Glutamatergic neuron (in vitro differentiated cells): ENCODE measurements around the gene TNFAIP8L1. TPM values are rescaled to one million over a fixed set of nuclear protein-coding genes. Genes with fewer than 3 reads are reported as not detected.

ENCODE experiments used
- DNase-seq: peaks from one replicate; pipeline ENCODE4 v3.0.0; 2022
- H3K27ac Mint-ChIP-seq: one replicate; pipeline ENCODE4 v1.8.0; 2020; ENCODE audit warnings: mild to moderate bottlenecking, mixed read lengths, inconsistent platforms; ENCODE audit not compliant: unreplicated experiment
- H3K27me3 Mint-ChIP-seq: one replicate; pipeline ENCODE4 v1.8.0; 2020; ENCODE audit warnings: mild to moderate bottlenecking, moderate library complexity, mixed read lengths, inconsistent platforms; ENCODE audit not compliant: unreplicated experiment
- H3K36me3 Mint-ChIP-seq: one replicate; pipeline ENCODE4 v1.8.0; 2020; ENCODE audit warnings: mild to moderate bottlenecking, mixed read lengths, inconsistent platforms; ENCODE audit not compliant: unreplicated experiment
- H3K4me1 Mint-ChIP-seq: one replicate; pipeline ENCODE4 v1.8.0; 2020; ENCODE audit warnings: mild to moderate bottlenecking, low read depth, mixed read lengths, inconsistent platforms; ENCODE audit not compliant: unreplicated experiment
- H3K4me3 Mint-ChIP-seq: one replicate; pipeline ENCODE4 v1.8.0; 2020; ENCODE audit warnings: mild to moderate bottlenecking, mixed read lengths, inconsistent platforms; ENCODE audit not compliant: unreplicated experiment
- H3K9me3 Mint-ChIP-seq: one replicate; pipeline ENCODE4 v1.8.0; 2020; ENCODE audit warnings: mild to moderate bottlenecking, moderate library complexity, mixed read lengths, inconsistent platforms; ENCODE audit not compliant: unreplicated experiment
- total RNA-seq: library from RNA; stranded (reverse); fragmentation: NEBNext Ultra II Directional; extraction: Animal tissue kit (Norgen Biotek cat#: 25700); gene quantifications from one replicate; pipeline ENCODE4 v1.2.1, GENCODE V29; 2021; ENCODE audit not compliant: unreplicated experiment
- TF ChIP-seq, protein P1 (sequence below): fragments of 200-600 bp; sonication (generic); IDR thresholded peaks from one replicate; pipeline ENCODE4 v1.5.0; 2021; ENCODE audit not compliant: partially characterized antibody, unreplicated experiment

TNFAIP8L1 gene
- total RNA-seq, 1 donor from 2014 or later = 23.6 TPM

DNA sequence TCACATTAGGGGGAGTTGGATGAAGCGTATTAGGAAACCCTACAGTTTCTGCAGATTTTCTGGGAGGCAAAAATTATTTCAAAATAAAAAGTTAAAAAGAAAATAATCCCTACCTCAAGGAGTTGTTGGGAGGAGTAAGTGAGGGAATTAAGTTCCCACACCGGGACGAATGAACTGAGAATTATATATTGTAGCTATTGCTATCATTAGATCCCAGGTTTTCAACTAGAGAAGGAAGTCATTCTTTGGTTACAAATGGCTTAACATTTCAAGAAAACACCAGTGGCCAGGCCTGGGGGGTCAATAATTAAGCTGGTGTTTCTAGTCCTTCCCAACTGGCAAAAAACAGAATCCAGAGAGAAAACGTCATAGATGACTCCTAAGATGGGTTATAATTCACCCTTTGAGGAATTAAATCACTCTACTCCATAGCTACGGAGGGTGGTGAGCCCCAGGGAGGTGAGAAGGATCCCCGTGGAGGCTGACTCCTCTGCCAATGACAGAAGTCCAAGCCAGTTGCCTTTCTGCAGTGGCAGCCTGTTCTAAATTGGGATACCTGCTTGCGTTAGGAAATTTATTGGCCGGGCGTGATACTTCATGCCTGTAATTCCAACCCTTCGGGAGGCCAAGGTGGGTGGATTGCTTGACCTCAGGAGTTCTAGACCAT is 32.0 kb downstream of the TNFAIP8L1 start:
- H3K36me3 Mint-ChIP-seq = no peaks in the 10 kb centered on the region
- no peak for DNase-seq
- peak overlapping the region; percentile 47 for H3K4me3 Mint-ChIP-seq
- TF ChIP-seq, protein P1, sequence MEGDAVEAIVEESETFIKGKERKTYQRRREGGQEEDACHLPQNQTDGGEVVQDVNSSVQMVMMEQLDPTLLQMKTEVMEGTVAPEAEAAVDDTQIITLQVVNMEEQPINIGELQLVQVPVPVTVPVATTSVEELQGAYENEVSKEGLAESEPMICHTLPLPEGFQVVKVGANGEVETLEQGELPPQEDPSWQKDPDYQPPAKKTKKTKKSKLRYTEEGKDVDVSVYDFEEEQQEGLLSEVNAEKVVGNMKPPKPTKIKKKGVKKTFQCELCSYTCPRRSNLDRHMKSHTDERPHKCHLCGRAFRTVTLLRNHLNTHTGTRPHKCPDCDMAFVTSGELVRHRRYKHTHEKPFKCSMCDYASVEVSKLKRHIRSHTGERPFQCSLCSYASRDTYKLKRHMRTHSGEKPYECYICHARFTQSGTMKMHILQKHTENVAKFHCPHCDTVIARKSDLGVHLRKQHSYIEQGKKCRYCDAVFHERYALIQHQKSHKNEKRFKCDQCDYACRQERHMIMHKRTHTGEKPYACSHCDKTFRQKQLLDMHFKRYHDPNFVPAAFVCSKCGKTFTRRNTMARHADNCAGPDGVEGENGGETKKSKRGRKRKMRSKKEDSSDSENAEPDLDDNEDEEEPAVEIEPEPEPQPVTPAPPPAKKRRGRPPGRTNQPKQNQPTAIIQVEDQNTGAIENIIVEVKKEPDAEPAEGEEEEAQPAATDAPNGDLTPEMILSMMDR = no peak
- H3K4me1 Mint-ChIP-seq = peaks cover 2% of the 10 kb centered on the region
- no peak overlapping the region for H3K27ac Mint-ChIP-seq
- H3K27me3 Mint-ChIP-seq = peaks cover 1% of the 10 kb centered on the region
- H3K9me3 Mint-ChIP-seq = peaks cover 1% of the 10 kb centered on the region

DNA sequence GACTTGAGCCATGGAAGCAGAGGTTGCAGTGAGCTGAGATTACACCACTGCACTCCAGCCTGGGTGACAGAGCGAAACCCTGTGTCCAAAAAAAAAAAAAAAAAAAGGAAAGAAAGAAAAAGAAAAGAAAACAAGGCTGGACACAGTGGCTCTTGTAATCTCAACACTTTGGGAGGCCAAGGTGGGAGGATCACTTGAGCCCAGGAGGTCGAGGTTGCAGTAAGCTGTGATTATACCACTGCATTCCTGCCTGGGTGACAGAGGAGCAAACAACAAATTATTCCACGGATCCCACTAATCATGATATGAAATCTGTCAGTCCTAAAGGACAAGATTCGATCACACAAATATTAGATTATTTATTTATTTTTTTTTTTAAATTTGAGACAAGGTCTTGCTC is 33.9 kb downstream of the TNFAIP8L1 start:
- H3K36me3 Mint-ChIP-seq = no peaks in the 10 kb centered on the region
- peaks cover 1% of the 10 kb centered on the region for H3K27me3 Mint-ChIP-seq
- H3K4me3 Mint-ChIP-seq = no peak overlapping the region
- peaks cover 2% of the 10 kb centered on the region for H3K4me1 Mint-ChIP-seq
- TF ChIP-seq, protein P1 = no peak
- no peak overlapping the region for H3K27ac Mint-ChIP-seq
- peaks cover 4% of the 10 kb centered on the region for H3K9me3 Mint-ChIP-seq
- no peak for DNase-seq

DNA sequence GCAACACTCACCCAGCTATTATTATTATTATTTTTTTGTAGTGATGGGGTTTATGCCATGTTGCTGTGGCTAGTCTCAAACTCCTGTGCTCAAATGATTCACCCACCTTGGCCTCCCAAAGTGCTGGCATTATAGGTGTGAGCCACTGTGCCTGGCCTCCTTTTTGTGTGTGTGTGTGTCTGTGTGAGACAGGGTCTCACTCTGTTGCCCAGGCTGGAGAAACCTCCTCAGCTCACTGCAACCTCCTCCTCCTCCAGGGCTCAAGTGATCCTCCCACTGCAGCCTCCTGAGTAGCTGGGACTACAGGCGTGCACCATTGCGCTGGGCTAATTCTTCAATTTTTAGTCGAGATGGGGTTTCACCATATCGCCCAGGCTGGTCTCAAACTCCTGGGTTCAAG is 34.4 kb downstream of the TNFAIP8L1 start:
- H3K36me3 Mint-ChIP-seq = no peaks in the 10 kb centered on the region
- TF ChIP-seq, protein P1 = no peak
- peaks cover 2% of the 10 kb centered on the region for H3K4me1 Mint-ChIP-seq
- H3K27me3 Mint-ChIP-seq = peaks cover 1% of the 10 kb centered on the region
- H3K4me3 Mint-ChIP-seq = no peak overlapping the region
- DNase-seq = no peak
- no peak overlapping the region for H3K27ac Mint-ChIP-seq
- H3K9me3 Mint-ChIP-seq = peaks cover 4% of the 10 kb centered on the region

DNA sequence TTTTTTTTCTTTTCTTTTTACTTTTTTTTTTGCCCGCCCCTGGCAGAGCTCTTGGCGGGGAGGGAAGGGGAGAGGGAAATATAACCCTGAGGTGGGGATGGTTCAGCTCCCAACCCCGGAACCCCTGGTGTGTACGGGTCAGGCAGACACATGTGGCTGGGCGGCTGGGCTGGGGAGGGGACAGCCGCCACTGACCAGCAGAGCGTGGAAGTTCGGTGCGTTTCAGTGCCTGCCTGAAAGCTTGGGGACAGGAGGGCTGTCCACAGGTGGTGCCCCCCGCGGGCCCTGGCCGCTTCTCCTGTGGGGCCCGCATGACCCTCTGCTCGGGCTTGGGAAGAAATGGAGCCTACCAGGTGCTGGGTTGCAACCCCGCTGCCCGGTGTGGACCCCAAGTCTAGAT is 36.0 kb downstream of the TNFAIP8L1 start:
- DNase-seq = no peak
- Mint-ChIP-seq H3K36me3 (no peaks in the 10 kb centered on the region), H3K9me3 (peaks cover 5% of the 10 kb centered on the region), H3K27ac (no peak overlapping the region), H3K4me1 (no peaks in the 10 kb centered on the region), H3K27me3 (peaks cover 1% of the 10 kb centered on the region), H3K4me3 (no peak overlapping the region)
- TF ChIP-seq, protein P1 = no peak

DNA sequence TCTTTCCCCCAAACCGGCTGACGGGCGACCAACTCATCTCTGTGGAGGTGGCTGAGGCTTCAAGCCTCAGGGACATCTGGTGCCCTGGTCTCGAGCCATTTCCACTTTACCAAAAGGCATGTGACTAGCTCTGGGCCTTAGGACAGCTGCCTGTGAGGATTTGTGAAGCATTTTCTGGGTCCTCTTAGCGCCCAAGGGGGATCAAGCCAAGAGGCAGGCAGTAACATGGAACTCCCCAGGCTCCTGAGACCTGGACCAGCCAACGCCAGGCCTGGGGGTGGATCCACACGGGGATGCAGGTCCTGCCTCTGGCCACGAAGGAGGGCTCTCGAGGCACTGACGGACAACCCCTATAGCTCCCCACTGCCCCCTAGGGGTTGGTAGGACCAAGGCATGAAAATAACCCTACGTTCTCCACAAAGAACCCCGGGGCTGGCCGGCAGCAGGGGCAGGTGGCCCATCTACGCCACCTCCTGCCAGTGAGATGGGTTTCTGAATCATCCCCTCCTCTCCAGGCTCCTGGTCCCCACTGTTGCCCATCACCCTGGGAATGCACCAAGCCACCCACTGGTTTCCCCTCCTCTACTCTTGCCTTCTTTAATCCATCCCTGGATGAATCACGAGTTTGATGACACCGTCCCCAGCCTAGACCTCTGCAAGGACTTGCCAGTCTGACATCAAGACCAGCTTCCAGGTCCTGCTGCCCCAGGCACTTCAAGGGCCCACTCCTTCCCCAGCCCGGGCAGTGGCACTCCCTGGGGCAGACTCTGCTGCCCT is 37.8 kb downstream of the TNFAIP8L1 start:
- no peak overlapping the region for H3K4me3 Mint-ChIP-seq
- H3K27me3 Mint-ChIP-seq = peaks cover 3% of the 10 kb centered on the region
- H3K4me1 Mint-ChIP-seq = no peaks in the 10 kb centered on the region
- no peaks in the 10 kb centered on the region for H3K36me3 Mint-ChIP-seq
- peaks cover 5% of the 10 kb centered on the region for H3K9me3 Mint-ChIP-seq
- peak; percentile 59 for DNase-seq
- TF ChIP-seq, protein P1 = peak; percentile 67
- peak overlapping the region; percentile 48 for H3K27ac Mint-ChIP-seq
